ENCODE data around the gene RNU1-3. TPM values are rescaled to one million over a fixed set of nuclear protein-coding genes. Genes with fewer than 3 reads are reported as not detected.
A peak's percentile ranks its signal among the peaks of the same experiment; 100 is the strongest.

RNU1-3 gene
- total and polyA plus RNA-seq, 9 of the 15 experiments (the other 6 are each of a cell fraction or from before 2014, with no cell fraction given), result under 0.01 to 32,823 (median 2,538) TPM; not detected in 4

DNA sequence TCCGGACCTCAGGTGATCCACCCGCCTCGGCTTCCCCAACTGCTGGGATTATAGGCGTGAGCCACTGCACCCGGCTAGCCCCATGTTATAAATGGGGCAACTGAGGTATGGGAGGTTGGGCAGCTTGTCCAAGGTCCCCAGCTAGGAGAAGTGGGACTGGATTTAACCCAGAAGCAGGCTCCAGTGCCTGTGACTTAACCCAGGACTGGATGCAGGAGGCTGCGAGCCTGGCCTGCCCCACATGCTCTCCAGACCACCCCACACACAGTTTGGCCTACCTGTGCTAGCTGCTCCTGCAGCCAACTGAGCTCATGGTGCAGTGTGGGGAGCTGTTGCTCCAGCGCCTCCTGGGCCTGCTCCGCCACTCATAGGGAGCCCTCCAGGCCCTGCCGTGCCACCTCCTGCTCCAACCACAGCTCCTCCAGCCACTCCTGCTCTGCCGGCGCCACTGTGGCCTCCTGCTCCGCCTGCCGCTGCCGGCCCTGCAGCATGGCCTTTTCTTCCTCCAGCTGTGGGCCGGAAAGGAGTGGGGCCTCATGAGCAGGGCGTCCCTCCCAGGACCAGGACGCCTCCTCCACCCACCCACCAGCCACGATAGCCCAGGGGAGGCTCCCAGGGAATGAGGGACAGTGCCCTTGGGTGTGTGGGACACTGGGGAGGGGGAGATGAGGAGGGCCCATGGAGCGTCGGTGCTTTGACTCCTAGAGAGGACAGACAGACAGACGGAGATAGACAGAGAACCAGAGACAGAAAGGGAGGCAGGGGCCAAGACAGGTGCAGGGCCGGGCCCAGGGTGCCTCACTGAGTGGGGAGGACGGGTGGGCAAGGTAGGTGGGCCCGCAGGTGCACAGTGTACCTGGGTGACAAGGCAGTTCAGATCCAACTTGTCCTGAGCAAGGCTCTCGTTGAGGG lies 41.0 kb downstream of the RNU1-3 start (continued):
- TF ChIP-seq, protein P1, sequence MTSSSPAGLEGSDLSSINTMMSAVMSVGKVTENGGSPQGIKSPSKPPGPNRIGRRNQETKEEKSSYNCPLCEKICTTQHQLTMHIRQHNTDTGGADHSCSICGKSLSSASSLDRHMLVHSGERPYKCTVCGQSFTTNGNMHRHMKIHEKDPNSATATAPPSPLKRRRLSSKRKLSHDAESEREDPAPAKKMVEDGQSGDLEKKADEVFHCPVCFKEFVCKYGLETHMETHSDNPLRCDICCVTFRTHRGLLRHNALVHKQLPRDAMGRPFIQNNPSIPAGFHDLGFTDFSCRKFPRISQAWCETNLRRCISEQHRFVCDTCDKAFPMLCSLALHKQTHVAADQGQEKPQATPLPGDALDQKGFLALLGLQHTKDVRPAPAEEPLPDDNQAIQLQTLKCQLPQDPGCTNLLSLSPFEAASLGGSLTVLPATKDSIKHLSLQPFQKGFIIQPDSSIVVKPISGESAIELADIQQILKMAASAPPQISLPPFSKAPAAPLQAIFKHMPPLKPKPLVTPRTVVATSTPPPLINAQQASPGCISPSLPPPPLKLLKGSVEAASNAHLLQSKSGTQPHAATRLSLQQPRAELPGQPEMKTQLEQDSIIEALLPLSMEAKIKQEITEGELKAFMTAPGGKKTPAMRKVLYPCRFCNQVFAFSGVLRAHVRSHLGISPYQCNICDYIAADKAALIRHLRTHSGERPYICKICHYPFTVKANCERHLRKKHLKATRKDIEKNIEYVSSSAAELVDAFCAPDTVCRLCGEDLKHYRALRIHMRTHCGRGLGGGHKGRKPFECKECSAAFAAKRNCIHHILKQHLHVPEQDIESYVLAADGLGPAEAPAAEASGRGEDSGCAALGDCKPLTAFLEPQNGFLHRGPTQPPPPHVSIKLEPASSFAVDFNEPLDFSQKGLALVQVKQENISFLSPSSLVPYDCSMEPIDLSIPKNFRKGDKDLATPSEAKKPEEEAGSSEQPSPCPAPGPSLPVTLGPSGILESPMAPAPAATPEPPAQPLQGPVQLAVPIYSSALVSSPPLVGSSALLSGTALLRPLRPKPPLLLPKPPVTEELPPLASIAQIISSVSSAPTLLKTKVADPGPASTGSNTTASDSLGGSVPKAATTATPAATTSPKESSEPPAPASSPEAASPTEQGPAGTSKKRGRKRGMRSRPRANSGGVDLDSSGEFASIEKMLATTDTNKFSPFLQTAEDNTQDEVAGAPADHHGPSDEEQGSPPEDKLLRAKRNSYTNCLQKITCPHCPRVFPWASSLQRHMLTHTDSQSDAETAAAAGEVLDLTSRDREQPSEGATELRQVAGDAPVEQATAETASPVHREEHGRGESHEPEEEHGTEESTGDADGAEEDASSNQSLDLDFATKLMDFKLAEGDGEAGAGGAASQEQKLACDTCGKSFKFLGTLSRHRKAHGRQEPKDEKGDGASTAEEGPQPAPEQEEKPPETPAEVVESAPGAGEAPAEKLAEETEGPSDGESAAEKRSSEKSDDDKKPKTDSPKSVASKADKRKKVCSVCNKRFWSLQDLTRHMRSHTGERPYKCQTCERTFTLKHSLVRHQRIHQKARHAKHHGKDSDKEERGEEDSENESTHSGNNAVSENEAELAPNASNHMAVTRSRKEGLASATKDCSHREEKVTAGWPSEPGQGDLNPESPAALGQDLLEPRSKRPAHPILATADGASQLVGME (CRISPR knock-in tag; IDR thresholded peaks at IDR 0.05), result no peak
- TF ChIP-seq FOXP1 (CRISPR knock-in tag; IDR thresholded peaks at IDR 0.05), result peak; percentile 85
- peak; percentile 49; the same call in 1 of the 2 replicates for TF ChIP-seq ZBTB7A (IDR thresholded peaks at IDR 0.05; ENCODE audit: borderline replicate concordance, control insufficient read depth, low read depth, low read length)
- TF ChIP-seq HDGF (IDR thresholded peaks at IDR 0.05), result no peak
- TF ChIP-seq TRIM28 (IDR thresholded peaks at IDR 0.05), result no peak
- no peak for TF ChIP-seq ZNF436 (CRISPR knock-in tag; IDR thresholded peaks at IDR 0.05)
- TF ChIP-seq, protein P2, sequence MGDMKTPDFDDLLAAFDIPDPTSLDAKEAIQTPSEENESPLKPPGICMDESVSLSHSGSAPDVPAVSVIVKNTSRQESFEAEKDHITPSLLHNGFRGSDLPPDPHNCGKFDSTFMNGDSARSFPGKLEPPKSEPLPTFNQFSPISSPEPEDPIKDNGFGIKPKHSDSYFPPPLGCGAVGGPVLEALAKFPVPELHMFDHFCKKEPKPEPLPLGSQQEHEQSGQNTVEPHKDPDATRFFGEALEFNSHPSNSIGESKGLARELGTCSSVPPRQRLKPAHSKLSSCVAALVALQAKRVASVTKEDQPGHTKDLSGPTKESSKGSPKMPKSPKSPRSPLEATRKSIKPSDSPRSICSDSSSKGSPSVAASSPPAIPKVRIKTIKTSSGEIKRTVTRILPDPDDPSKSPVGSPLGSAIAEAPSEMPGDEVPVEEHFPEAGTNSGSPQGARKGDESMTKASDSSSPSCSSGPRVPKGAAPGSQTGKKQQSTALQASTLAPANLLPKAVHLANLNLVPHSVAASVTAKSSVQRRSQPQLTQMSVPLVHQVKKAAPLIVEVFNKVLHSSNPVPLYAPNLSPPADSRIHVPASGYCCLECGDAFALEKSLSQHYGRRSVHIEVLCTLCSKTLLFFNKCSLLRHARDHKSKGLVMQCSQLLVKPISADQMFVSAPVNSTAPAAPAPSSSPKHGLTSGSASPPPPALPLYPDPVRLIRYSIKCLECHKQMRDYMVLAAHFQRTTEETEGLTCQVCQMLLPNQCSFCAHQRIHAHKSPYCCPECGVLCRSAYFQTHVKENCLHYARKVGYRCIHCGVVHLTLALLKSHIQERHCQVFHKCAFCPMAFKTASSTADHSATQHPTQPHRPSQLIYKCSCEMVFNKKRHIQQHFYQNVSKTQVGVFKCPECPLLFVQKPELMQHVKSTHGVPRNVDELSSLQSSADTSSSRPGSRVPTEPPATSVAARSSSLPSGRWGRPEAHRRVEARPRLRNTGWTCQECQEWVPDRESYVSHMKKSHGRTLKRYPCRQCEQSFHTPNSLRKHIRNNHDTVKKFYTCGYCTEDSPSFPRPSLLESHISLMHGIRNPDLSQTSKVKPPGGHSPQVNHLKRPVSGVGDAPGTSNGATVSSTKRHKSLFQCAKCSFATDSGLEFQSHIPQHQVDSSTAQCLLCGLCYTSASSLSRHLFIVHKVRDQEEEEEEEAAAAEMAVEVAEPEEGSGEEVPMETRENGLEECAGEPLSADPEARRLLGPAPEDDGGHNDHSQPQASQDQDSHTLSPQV (IDR thresholded peaks at IDR 0.05), result no peak
- TF ChIP-seq, protein P3, sequence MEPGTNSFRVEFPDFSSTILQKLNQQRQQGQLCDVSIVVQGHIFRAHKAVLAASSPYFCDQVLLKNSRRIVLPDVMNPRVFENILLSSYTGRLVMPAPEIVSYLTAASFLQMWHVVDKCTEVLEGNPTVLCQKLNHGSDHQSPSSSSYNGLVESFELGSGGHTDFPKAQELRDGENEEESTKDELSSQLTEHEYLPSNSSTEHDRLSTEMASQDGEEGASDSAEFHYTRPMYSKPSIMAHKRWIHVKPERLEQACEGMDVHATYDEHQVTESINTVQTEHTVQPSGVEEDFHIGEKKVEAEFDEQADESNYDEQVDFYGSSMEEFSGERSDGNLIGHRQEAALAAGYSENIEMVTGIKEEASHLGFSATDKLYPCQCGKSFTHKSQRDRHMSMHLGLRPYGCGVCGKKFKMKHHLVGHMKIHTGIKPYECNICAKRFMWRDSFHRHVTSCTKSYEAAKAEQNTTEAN (CRISPR knock-in tag; IDR thresholded peaks at IDR 0.05), result no peak
- no peak for TF ChIP-seq ZSCAN32 (CRISPR knock-in tag; IDR thresholded peaks at IDR 0.05)
- TF ChIP-seq SMAD2 (IDR thresholded peaks at IDR 0.05; ENCODE audit: low read depth, low read length), result no peak
- no peak for TF ChIP-seq KLF13 (tag; IDR thresholded peaks at IDR 0.05; ENCODE audit: borderline replicate concordance, low read depth)
- TF ChIP-seq, protein P4, sequence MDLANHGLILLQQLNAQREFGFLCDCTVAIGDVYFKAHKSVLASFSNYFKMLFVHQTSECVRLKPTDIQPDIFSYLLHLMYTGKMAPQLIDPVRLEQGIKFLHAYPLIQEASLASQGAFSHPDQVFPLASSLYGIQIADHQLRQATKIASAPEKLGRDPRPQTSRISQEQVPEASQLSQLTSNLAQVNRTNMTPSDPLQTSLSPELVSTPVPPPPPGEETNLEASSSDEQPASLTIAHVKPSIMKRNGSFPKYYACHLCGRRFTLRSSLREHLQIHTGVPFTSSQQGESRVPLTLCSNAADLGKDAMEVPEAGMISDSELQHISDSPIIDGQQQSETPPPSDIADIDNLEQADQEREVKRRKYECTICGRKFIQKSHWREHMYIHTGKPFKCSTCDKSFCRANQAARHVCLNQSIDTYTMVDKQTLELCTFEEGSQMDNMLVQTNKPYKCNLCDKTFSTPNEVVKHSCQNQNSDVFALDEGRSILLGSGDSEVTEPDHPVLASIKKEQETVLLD (IDR thresholded peaks at IDR 0.05), result no peak
- TF ChIP-seq CBFB (CRISPR knock-in tag; IDR thresholded peaks at IDR 0.05), result peak; percentile 14; the same call in 1 of the 2 replicates
